Mesenchymal stem cell (in vitro differentiated cells and primary cell): ENCODE results near the gene HERC2.
"Not testable (repeated sequence)": the region's sequence is repeated elsewhere in the genome, so short reads cannot be mapped to it uniquely, and the experiment has no call there.

Experiments used
- DNase-seq: peaks from one replicate; pipeline ENCODE4 v3.0.0-alpha.2; 2013
- H2AFZ ChIP-seq: one replicate; pipeline ENCODE4 v1.6.1; 2013; ENCODE audit warnings: low read depth, mild to moderate bottlenecking, control low read depth, inconsistent platforms, low read length, moderate library complexity
- H2AK5ac ChIP-seq: 2 replicates; pipeline ENCODE4 v1.6.1; 2013; ENCODE audit warnings: low read length, moderate library complexity, mild to moderate bottlenecking, inconsistent platforms; ENCODE audit not compliant: severe bottlenecking
- H2BK120ac ChIP-seq: one replicate; pipeline ENCODE4 v1.6.1; 2013; ENCODE audit warnings: low read depth, mild to moderate bottlenecking, inconsistent platforms, low read length, moderate library complexity
- H2BK12ac ChIP-seq, 2 experiments: one replicate each; pipeline ENCODE4 v1.6.1; 2013; ENCODE audit warnings: inconsistent platforms in 2 of 2, low read length in 2 of 2, mild to moderate bottlenecking in 2 of 2, moderate library complexity in 2 of 2, control low read depth in 1 of 2
- H2BK15ac ChIP-seq: one replicate; pipeline ENCODE4 v1.6.1; 2013; ENCODE audit warnings: mild to moderate bottlenecking, low read depth, inconsistent platforms; ENCODE audit not compliant: poor library complexity, severe bottlenecking
- H2BK5ac ChIP-seq: 2 replicates; pipeline ENCODE4 v1.6.1; 2013; ENCODE audit warnings: low read depth, mild to moderate bottlenecking, low read length, control low read depth, inconsistent platforms; ENCODE audit not compliant: poor library complexity, severe bottlenecking
- H3K14ac ChIP-seq, 2 experiments: one replicate each; pipeline ENCODE4 v1.6.1; 2013; ENCODE audit warnings: inconsistent platforms in 2 of 2, low read length in 2 of 2, control low read depth in 1 of 2, mild to moderate bottlenecking in 1 of 2, moderate library complexity in 1 of 2
- H3K18ac ChIP-seq, 2 experiments: one replicate each; pipeline ENCODE4 v1.6.1; 2013; ENCODE audit warnings: inconsistent platforms in 2 of 2, low read length in 2 of 2, control low read depth in 1 of 2, low read depth in 1 of 2, mild to moderate bottlenecking in 1 of 2
- H3K23ac ChIP-seq, 2 experiments: one replicate each; pipeline ENCODE4 v1.6.1; 2013; ENCODE audit warnings: inconsistent platforms in 2 of 2, low read length in 2 of 2, mild to moderate bottlenecking in 2 of 2, moderate library complexity in 2 of 2, control low read depth in 1 of 2
- H3K27ac ChIP-seq: 2 replicates; pipeline ENCODE4 v1.5.1; 2013; ENCODE audit warnings: mild to moderate bottlenecking, moderate library complexity, low read length, control low read depth, inconsistent platforms; ENCODE audit not compliant: poor library complexity, severe bottlenecking
- H3K27me3 ChIP-seq, 2 experiments: 2 replicates each; pipeline versions ENCODE4 v1.6.1 to v1.7.0; 2013; ENCODE audit warnings: low read length in 2 of 2, mild to moderate bottlenecking in 2 of 2, moderate library complexity in 2 of 2, control low read depth in 1 of 2, inconsistent platforms in 1 of 2; ENCODE audit not compliant: control insufficient read depth in 1 of 2, insufficient read depth in 1 of 2
- H3K36me3 ChIP-seq, 2 experiments: 2 replicates each; pipeline versions ENCODE4 v1.6.1 to v1.7.0; 2013; ENCODE audit warnings: low read length in 2 of 2, control low read depth in 1 of 2, inconsistent platforms in 1 of 2, low read depth in 1 of 2, mild to moderate bottlenecking in 1 of 2; ENCODE audit not compliant: insufficient read depth in 2 of 2, control insufficient read depth in 1 of 2
- H3K4ac ChIP-seq, 2 experiments: one replicate each; pipeline ENCODE4 v1.6.1; 2013; ENCODE audit warnings: inconsistent platforms in 2 of 2, low read length in 2 of 2, mild to moderate bottlenecking in 2 of 2, moderate library complexity in 2 of 2, control low read depth in 1 of 2, low read depth in 1 of 2
- H3K4me1 ChIP-seq: 2 replicates; pipeline ENCODE4 v1.6.1; 2013; ENCODE audit warnings: low read depth, low read length, control low read depth; ENCODE audit not compliant: control insufficient read depth, insufficient read depth
- H3K4me2 ChIP-seq: 2 replicates; pipeline ENCODE4 v1.6.1; 2013; ENCODE audit warnings: low read length, mild to moderate bottlenecking, inconsistent platforms; ENCODE audit not compliant: poor library complexity, severe bottlenecking
- H3K4me3 ChIP-seq, 2 experiments: 2 replicates each; pipeline versions ENCODE4 v1.5.1 to v1.7.0; 2013; ENCODE audit warnings: low read length in 2 of 2, mild to moderate bottlenecking in 2 of 2, control low read depth in 1 of 2, low read depth in 1 of 2; ENCODE audit not compliant: insufficient read depth in 1 of 2
- H3K79me1 ChIP-seq: replicated peaks from 2 replicates; pipeline ENCODE4 v1.6.1; 2013; ENCODE audit warnings: mild to moderate bottlenecking, control low read depth, low read length, inconsistent platforms; ENCODE audit not compliant: poor library complexity, severe bottlenecking
- H3K9ac ChIP-seq: 2 replicates; pipeline ENCODE4 v1.7.0; 2013; ENCODE audit warnings: mild to moderate bottlenecking, low read length, moderate library complexity
- H3K9me3 ChIP-seq: 2 replicates; pipeline ENCODE4 v1.7.0; 2013; ENCODE audit warnings: mild to moderate bottlenecking, low read length; ENCODE audit not compliant: control insufficient read depth
- H4K8ac ChIP-seq: one replicate; pipeline ENCODE4 v1.6.1; 2013; ENCODE audit warnings: inconsistent platforms, mild to moderate bottlenecking, low read length, moderate library complexity
- H4K91ac ChIP-seq: one replicate; pipeline ENCODE4 v1.6.1; 2013; ENCODE audit warnings: mild to moderate bottlenecking, low read length, inconsistent platforms
- WGBS: methylation state at CpG from one replicate; pipeline ENCODE4 v1.1.7; 2013; ENCODE audit warnings: mixed read lengths; 5-methylcytosine and 5-hydroxymethylcytosine counted together

The HERC2 gene

GRCh38 chr15:28137408-28138039 lies 184.5 kb downstream of the HERC2 start:
- H2AFZ ChIP-seq, H3K4me2 ChIP-seq, H2BK12ac ChIP-seq, H4K8ac ChIP-seq, H2BK15ac ChIP-seq, H3K9ac ChIP-seq, H3K27me3 ChIP-seq, H3K14ac ChIP-seq, H3K27ac ChIP-seq, H3K4me1 ChIP-seq, H2BK5ac ChIP-seq, H3K4ac ChIP-seq, H3K23ac ChIP-seq, H2BK120ac ChIP-seq, H4K91ac ChIP-seq, H3K9me3 ChIP-seq, H3K4me3 ChIP-seq, H2AK5ac ChIP-seq, DNase-seq, H3K18ac ChIP-seq: not testable (repeated sequence)
- H3K79me1 ChIP-seq: peaks cover 11% of the 10 kb centered on the region
- WGBS: 100% methylated on average over 2 of the region's 9 CpGs
- peaks cover 23 to 57% of the 10 kb centered on the region in 2 experiments for H3K36me3 ChIP-seq

GRCh38 chr15:28136236-28136904 lies 185.6 kb downstream of the HERC2 start:
- H3K27ac ChIP-seq, H3K9ac ChIP-seq, H3K4ac ChIP-seq, H3K18ac ChIP-seq, H4K91ac ChIP-seq, H2BK12ac ChIP-seq, H2BK15ac ChIP-seq, H3K4me1 ChIP-seq, H3K4me3 ChIP-seq, H3K4me2 ChIP-seq, H2AFZ ChIP-seq, DNase-seq, H3K23ac ChIP-seq, H3K27me3 ChIP-seq, H2BK5ac ChIP-seq, H2BK120ac ChIP-seq, H4K8ac ChIP-seq, H2AK5ac ChIP-seq, H3K14ac ChIP-seq, H3K9me3 ChIP-seq: not testable (repeated sequence)
- Histone ChIP-seq H3K79me1 (peaks cover 16% of the 10 kb centered on the region), H3K36me3 (peaks cover 27 to 57% of the 10 kb centered on the region in 2 experiments)
- 93% methylated on average over 5 of the region's 6 CpGs for WGBS

GRCh38 chr15:28133281-28133680 lies 188.7 kb downstream of the HERC2 start:
- no peak overlapping the region for H3K4me3 ChIP-seq
- H2BK120ac ChIP-seq: no peak overlapping the region
- no peak overlapping the region for H3K23ac ChIP-seq
- no peak overlapping the region for H3K27ac ChIP-seq
- no peaks in the 10 kb centered on the region for H3K9me3 ChIP-seq
- no peak overlapping the region for H2AK5ac ChIP-seq
- peaks cover 31% of the 10 kb centered on the region for H3K79me1 ChIP-seq
- no peak overlapping the region for H3K4ac ChIP-seq
- no peak overlapping the region for H2AFZ ChIP-seq
- no peak overlapping the region for H2BK12ac ChIP-seq
- no peak overlapping the region for H3K18ac ChIP-seq
- H3K36me3 ChIP-seq: peaks cover 34 to 60% of the 10 kb centered on the region in 2 experiments
- no peak for DNase-seq
- peak overlapping the region; percentile 57 for H3K9ac ChIP-seq
- no peaks in the 10 kb centered on the region for H3K27me3 ChIP-seq
- H3K4me1 ChIP-seq: peaks cover 4% of the 10 kb centered on the region
- no peak overlapping the region for H3K14ac ChIP-seq
- no peak overlapping the region for H2BK15ac ChIP-seq
- no peak overlapping the region for H2BK5ac ChIP-seq
- H4K8ac ChIP-seq: no peak overlapping the region
- H4K91ac ChIP-seq: no peak overlapping the region
- no peak overlapping the region for H3K4me2 ChIP-seq

GRCh38 chr15:28132524-28133275 lies 189.3 kb downstream of the HERC2 start:
- H3K27me3 ChIP-seq: no peaks in the 10 kb centered on the region
- peak overlapping the region; percentile 55 for H4K8ac ChIP-seq
- H3K14ac ChIP-seq: no peak overlapping the region
- peaks cover 4% of the 10 kb centered on the region for H3K4me1 ChIP-seq
- peak overlapping the region; percentile 7 for H3K27ac ChIP-seq
- H3K36me3 ChIP-seq: peaks cover 37 to 62% of the 10 kb centered on the region in 2 experiments
- WGBS: 88% methylated on average over 19 of the region's 21 CpGs
- no peak overlapping the region for H2AFZ ChIP-seq
- peaks cover 31% of the 10 kb centered on the region for H3K79me1 ChIP-seq
- H4K91ac ChIP-seq: no peak overlapping the region
- H3K18ac ChIP-seq: no peak overlapping the region
- no peak overlapping the region for H3K4ac ChIP-seq
- H3K9ac ChIP-seq: peak overlapping the region; percentile 57
- H2BK120ac ChIP-seq: no peak overlapping the region
- no peak overlapping the region for H2BK5ac ChIP-seq
- peak; percentile 48 for DNase-seq
- no peak overlapping the region for H2BK15ac ChIP-seq
- no peak overlapping the region for H2AK5ac ChIP-seq
- no peak overlapping the region for H3K4me2 ChIP-seq
- H3K9me3 ChIP-seq: no peaks in the 10 kb centered on the region
- H3K4me3 ChIP-seq: no peak overlapping the region
- H3K23ac ChIP-seq: no peak overlapping the region
- H2BK12ac ChIP-seq: no peak overlapping the region
